Right atrium auricular region (tissue), 2 donors: Measurements from ENCODE around the gene MAP4. TPM values are rescaled to one million over a fixed set of nuclear protein-coding genes. Genes with fewer than 3 reads are reported as not detected.

Source experiments
- DNase-seq: peaks from one replicate; pipeline ENCODE4 v3.0.0-alpha.2; 2019; ENCODE audit warnings: low spot score
- H3K27ac ChIP-seq, 2 donors: fragments of 200-600 bp; sonication (generic); 1 replicate in 1 of 2; 2 replicates in 1 of 2; pipeline ENCODE4 v1.5.1; 2016 to 2019
- H3K27me3 ChIP-seq, 2 donors: fragments of 200-600 bp; sonication (generic); one replicate each; pipeline versions ENCODE4 v1.5.1 to v1.6.0; 2017 to 2019
- H3K36me3 ChIP-seq: fragments of 200-600 bp; sonication (generic); one replicate; pipeline ENCODE4 v1.5.1; 2016
- H3K4me1 ChIP-seq, 2 donors: fragments of 200-600 bp; sonication (generic); one replicate each; pipeline versions ENCODE4 v1.5.1 to v1.6.0; 2017 to 2019
- H3K4me3 ChIP-seq, 2 donors: fragments of 200-600 bp; sonication (generic); 1 replicate in 1 of 2; 2 replicates in 1 of 2; pipeline ENCODE4 v1.5.1; 2017 to 2019; ENCODE audit warnings: mild to moderate bottlenecking in 1 of 2, moderate library complexity in 1 of 2
- H3K9me3 ChIP-seq, 2 donors: fragments of 200-600 bp; sonication (generic); one replicate each; pipeline ENCODE4 v1.5.1; 2019
- total RNA-seq, 2 donors: library from RNA; depleted of rRNA; stranded (reverse); fragments of >200 nt; gene quantifications; one replicate each; pipeline ENCODE4 v1.1.0, GENCODE V29; 2016
- TF ChIP-seq, protein P1 (sequence below), 2 donors: fragments of 200-600 bp; sonication (generic); IDR thresholded peaks; one replicate each; pipeline ENCODE4 v1.5.1; 2019; ENCODE audit warnings: antibody characterized with exemption in 2 of 2

Gene MAP4
- total RNA-seq, 2 donors from 2014 or later, result 428 to 552 TPM

DNA sequence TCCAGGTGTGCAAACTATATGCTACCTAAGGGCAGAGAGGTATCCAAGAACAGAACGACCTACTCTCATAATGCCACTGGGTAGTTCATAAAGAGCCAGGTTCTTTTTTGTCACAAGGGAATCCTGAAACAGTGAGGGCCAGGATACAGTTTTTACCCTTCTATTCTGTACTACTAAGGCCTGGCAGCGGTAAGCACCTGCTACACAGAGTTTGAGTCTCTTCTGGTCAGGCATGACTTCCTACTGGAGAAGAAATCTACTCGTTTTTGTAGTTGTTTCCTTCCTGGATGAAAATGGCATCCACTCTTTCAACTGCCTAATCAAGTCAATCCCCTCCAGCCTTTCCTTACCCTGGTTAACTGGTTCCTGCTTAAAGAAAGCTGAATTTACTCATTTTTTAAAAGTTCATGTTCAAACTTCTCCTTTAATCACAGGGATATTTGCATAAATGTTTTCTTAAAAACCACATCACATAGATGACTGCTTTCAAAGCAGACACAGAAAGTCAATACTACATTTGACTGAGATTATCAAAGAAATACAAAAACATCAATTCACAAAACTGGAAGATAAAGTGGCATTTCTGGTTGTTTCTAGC is 40.0 kb downstream of the MAP4 start:
- no peak for DNase-seq
- TF ChIP-seq, protein P1, sequence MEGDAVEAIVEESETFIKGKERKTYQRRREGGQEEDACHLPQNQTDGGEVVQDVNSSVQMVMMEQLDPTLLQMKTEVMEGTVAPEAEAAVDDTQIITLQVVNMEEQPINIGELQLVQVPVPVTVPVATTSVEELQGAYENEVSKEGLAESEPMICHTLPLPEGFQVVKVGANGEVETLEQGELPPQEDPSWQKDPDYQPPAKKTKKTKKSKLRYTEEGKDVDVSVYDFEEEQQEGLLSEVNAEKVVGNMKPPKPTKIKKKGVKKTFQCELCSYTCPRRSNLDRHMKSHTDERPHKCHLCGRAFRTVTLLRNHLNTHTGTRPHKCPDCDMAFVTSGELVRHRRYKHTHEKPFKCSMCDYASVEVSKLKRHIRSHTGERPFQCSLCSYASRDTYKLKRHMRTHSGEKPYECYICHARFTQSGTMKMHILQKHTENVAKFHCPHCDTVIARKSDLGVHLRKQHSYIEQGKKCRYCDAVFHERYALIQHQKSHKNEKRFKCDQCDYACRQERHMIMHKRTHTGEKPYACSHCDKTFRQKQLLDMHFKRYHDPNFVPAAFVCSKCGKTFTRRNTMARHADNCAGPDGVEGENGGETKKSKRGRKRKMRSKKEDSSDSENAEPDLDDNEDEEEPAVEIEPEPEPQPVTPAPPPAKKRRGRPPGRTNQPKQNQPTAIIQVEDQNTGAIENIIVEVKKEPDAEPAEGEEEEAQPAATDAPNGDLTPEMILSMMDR (IDR thresholded peaks at IDR 0.05), result no peak
- Histone ChIP-seq H3K9me3 (no peaks in the 10 kb centered on the region), H3K4me1 (peaks cover 0 to 7% of the 10 kb centered on the region in 2 donors), H3K27ac (no peak overlapping the region), H3K27me3 (no peaks in the 10 kb centered on the region), H3K4me3 (no peak overlapping the region), H3K36me3 (peaks cover 8% of the 10 kb centered on the region)

DNA sequence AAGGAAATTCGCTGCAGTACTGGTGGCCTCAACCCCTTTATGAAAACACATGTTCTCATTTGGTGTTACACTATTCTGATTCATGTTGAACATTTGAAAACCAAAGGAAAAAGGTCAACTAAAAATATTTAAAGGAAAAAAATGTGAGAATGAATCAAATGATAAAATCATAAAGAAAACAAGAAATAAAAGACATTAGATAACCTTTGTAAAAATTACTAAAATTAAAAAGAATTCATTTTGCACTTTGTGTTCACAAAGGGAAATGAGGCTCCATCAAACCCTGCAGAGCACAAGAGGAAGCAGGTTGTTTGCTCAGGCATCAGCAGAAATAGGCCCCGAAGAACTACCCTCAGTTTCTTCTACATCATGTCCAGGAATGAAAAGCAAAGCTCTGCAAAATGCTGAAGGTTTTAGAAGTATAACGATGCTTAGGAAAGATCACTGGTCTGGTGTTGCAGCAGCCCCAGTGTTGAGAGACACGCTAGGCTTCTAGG is 41.2 kb downstream of the MAP4 start:
- Histone ChIP-seq H3K36me3 (peaks cover 8% of the 10 kb centered on the region), H3K27me3 (no peaks in the 10 kb centered on the region), H3K27ac (no peak overlapping the region), H3K4me1 (no peaks in the 10 kb centered on the region), H3K9me3 (no peaks in the 10 kb centered on the region), H3K4me3 (no peak overlapping the region)
- TF ChIP-seq, protein P1 (IDR thresholded peaks at IDR 0.05), result no peak
- DNase-seq, result no peak

DNA sequence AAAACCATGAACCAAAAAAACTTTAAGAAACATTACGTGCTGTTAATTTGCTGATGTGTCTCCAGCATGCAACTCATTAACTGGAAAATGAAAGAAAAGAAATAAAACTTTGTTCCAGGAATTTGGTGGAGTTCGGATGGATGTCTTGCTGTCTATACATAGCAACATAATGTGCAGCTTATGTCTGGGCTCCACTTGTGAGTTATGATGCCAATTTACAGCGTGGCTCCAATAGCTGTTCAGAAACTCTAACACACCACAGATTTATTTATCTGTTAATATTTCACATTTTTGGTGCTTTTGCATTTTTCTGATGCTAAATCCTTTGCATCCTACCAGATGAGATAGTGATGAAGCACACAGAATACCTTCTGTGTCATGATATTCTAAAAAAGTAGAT is 45.1 kb downstream of the MAP4 start:
- H3K27ac ChIP-seq, result no peak overlapping the region
- H3K9me3 ChIP-seq, result no peaks in the 10 kb centered on the region
- TF ChIP-seq, protein P1 (IDR thresholded peaks at IDR 0.05), result no peak
- peaks cover 8% of the 10 kb centered on the region for H3K36me3 ChIP-seq
- H3K4me3 ChIP-seq, result no peak overlapping the region
- H3K4me1 ChIP-seq, result no peaks in the 10 kb centered on the region
- no peak for DNase-seq
- no peaks in the 10 kb centered on the region for H3K27me3 ChIP-seq

GRCh38 chr3:47964740-47965139 is 51.5 kb downstream of the MAP4 start:
- H3K27me3 ChIP-seq, result no peaks in the 10 kb centered on the region
- peaks cover 0 to 26% of the 10 kb centered on the region in 2 donors for H3K4me1 ChIP-seq
- H3K36me3 ChIP-seq, result no peaks in the 10 kb centered on the region
- no peak for DNase-seq
- TF ChIP-seq, protein P1 (IDR thresholded peaks at IDR 0.05), result no peak
- no peak overlapping the region for H3K27ac ChIP-seq
- H3K9me3 ChIP-seq, result no peaks in the 10 kb centered on the region
- no peak overlapping the region for H3K4me3 ChIP-seq

DNA sequence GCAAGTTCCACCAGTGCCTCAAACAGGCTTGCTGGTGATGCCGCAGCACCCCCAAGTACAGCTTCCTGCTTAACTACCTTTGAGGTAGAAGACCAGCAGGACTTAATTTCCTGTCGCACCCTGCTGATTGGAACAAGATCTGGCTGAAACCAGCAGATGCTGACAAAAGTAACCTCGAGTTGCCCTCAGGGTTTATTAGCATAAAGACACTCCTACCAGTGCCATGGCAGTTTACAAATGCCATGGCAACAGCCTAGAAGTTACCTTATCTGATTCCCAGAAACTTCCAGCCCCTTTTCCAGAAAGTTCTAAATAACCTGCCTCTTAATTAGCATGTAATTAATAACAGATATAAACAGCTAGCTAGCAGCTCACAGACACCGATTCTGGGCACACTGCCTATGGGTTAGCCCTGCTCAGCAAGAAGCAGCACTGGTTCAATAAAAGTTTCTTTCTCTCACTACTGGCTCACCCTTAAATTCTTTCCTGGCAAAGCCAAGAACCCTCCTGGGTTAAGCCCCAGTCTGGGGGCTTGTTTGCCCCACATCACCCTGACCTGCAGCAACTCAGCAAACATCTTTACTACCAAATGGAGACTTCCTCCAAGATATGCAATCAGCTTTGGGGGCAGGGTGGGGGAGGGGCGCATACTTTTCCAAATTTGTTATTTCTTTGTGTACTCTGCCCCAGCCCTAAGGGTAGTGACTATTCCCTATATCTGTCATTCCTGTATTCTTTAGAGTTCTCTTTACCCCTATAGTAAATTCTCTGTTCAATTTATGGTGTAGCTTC is 54.2 kb downstream of the MAP4 start:
- Histone ChIP-seq H3K4me3 (no peak overlapping the region), H3K4me1 (peaks cover 0 to 29% of the 10 kb centered on the region in 2 donors), H3K27me3 (no peaks in the 10 kb centered on the region), H3K27ac (no peak overlapping the region), H3K9me3 (no peaks in the 10 kb centered on the region), H3K36me3 (peaks cover 4% of the 10 kb centered on the region)
- no peak for DNase-seq
- TF ChIP-seq, protein P1 (IDR thresholded peaks at IDR 0.05), result no peak
